Ovary (tissue), 9 donors: Measurements from ENCODE around the gene KBTBD8. TPM values are rescaled to one million over a fixed set of nuclear protein-coding genes. Genes with fewer than 3 reads are reported as not detected.

Experiments used
- DNase-seq, 5 donors: peaks; one replicate each; pipeline ENCODE4 v3.0.0-alpha.2; 2019 to 2020
- H3K27ac ChIP-seq, 2 donors: fragments of 200-600 bp; one replicate each; pipeline versions ENCODE4 v1.5.1 to v1.8.0; 2019 to 2022
- H3K27me3 ChIP-seq: fragments of 200-600 bp; one replicate; pipeline ENCODE4 v1.8.0; 2022
- H3K36me3 ChIP-seq: fragments of 200-600 bp; sonication (generic); one replicate; pipeline ENCODE4 v1.5.1; 2019
- H3K4me1 ChIP-seq: one replicate; pipeline ENCODE4 v1.8.1; 2013; ENCODE audit warnings: mild to moderate bottlenecking, moderate library complexity; ENCODE audit not compliant: insufficient read depth
- H3K4me3 ChIP-seq: fragments of 200-600 bp; sonication (generic); one replicate; pipeline ENCODE4 v1.5.1; 2017
- H3K9me3 ChIP-seq, 2 donors: fragments of 200-600 bp in 1 of 2; sonication (generic) in 1 of 2; one replicate each; pipeline versions ENCODE4 v1.5.1 to v1.8.1; 2013 to 2019; ENCODE audit warnings: mild to moderate bottlenecking in 1 of 2, moderate library complexity in 1 of 2
- EP300 ChIP-seq: sonication (generic); formaldehyde crosslinking; IDR thresholded peaks from one replicate; pipeline ENCODE4 v1.6.1; 2017; ENCODE audit warnings: antibody characterized with exemption
- POLR2A ChIP-seq: fragments of 450-650 bp; IDR thresholded peaks from one replicate; pipeline ENCODE4 v1.6.1; 2017; ENCODE audit warnings: antibody characterized with exemption, mild to moderate bottlenecking, moderate library complexity
- WGBS, 3 donors: extraction: QIAGEN DNeasy Blood & Tissue Kit in 1 of 3; methylation state at CpG; one replicate each; pipeline versions ENCODE4 v1.1.5 to v1.1.7; 2013 to 2017; 5-methylcytosine and 5-hydroxymethylcytosine counted together
- intact Hi-C, 4 donors: fragments of 100-400 bp; cut with DNase I; formaldehyde crosslinking; loops; one replicate each; pipeline versions ENCODE4 v1.11.0 to v1.15.1; 2022 to 2023
- polyA plus RNA-seq, 2 donors: library from polyadenylated mRNA; stranded (reverse); fragments of 200-250 nt in 1 of 2; fragments of 350-450 nt in 1 of 2; fragmentation: Illumina TruSeq in 1 of 2; extraction: RNeasy Lipid Tissue Mini Kit (QIAGEN cat#74804) in 1 of 2; gene quantifications; one replicate each; pipeline ENCODE4 v1.2.3, GENCODE V29; 2013 to 2014
- total RNA-seq, 7 donors: library from RNA; depleted of rRNA in 2 of 7; stranded (reverse); fragments of >200 nt in 2 of 7; fragmentation: NEBNext Ultra II Directional in 3 of 7; extraction: Animal tissue kit (Norgen Biotek cat#: 25700) in 3 of 7; gene quantifications; one replicate each; pipeline versions ENCODE4 v1.1.0 to v1.2.4, GENCODE V29; 2016 to 2023
- TF ChIP-seq, protein P1 (sequence below), 3 donors: fragments of 450-650 bp in 2 of 3; fragments of 200-600 bp in 1 of 3; IDR thresholded peaks; one replicate each; pipeline versions ENCODE4 v1.5.1 to v1.8.0; 2016 to 2022; ENCODE audit warnings: antibody characterized with exemption in 3 of 3, mild to moderate bottlenecking in 1 of 3
- donor health status: DM: no; HTN: no; CAD: no; lungs with moderate emphysema.
- donor health status: DM: no; HTN: no; CAD: no.
- donor health status: Bipolar disorder and iron deficiency.
- donor health status: DM: yes; HTN: yes; CAD: no.
- donor health status: DM: no; HTN: no; CAD: no.
- donor health status: DM: yes; HTN: yes; CAD: no.

KBTBD8 gene
- total and polyA plus RNA-seq, 9 donors: 0.07 to 0.97 (median 0.55) TPM

GRCh38 chr3:67030785-67031740, 33.0 kb downstream of the KBTBD8 start:
- H3K27me3 ChIP-seq: no peaks in the 10 kb centered on the region
- H3K27ac ChIP-seq: no peak overlapping the region
- intact Hi-C loops: no loop called here
- TF ChIP-seq, protein P1, sequence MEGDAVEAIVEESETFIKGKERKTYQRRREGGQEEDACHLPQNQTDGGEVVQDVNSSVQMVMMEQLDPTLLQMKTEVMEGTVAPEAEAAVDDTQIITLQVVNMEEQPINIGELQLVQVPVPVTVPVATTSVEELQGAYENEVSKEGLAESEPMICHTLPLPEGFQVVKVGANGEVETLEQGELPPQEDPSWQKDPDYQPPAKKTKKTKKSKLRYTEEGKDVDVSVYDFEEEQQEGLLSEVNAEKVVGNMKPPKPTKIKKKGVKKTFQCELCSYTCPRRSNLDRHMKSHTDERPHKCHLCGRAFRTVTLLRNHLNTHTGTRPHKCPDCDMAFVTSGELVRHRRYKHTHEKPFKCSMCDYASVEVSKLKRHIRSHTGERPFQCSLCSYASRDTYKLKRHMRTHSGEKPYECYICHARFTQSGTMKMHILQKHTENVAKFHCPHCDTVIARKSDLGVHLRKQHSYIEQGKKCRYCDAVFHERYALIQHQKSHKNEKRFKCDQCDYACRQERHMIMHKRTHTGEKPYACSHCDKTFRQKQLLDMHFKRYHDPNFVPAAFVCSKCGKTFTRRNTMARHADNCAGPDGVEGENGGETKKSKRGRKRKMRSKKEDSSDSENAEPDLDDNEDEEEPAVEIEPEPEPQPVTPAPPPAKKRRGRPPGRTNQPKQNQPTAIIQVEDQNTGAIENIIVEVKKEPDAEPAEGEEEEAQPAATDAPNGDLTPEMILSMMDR (IDR thresholded peaks at IDR 0.05): no peak
- TF ChIP-seq EP300 (no peak), POLR2A (no peak)
- DNase-seq: no peak
- H3K9me3 ChIP-seq: no peaks in the 10 kb centered on the region
- H3K36me3 ChIP-seq: no peaks in the 10 kb centered on the region
- 41 to 55% (median 52%) methylated on average over 3 of the region's 3 CpGs for WGBS, 3 donors
- no peak overlapping the region for H3K4me3 ChIP-seq
- H3K4me1 ChIP-seq: no peaks in the 10 kb centered on the region

DNA sequence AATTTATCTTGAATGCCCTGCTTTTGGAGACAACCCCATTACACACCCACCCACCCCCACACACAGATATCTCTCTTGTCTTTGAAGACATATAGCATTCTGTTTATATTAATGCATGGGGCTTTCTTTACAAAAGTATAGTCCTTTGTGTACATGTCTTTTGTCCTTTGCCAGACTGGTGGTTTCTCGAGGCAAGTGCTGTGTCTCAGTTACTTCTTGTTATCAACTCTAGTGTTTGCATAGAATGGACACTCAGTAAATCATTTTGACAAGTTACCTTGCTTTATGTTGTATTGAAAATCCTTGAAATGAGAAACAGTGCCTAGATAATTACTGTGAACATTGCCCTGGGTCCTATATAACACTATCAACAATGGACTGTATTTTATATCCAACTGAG, 33.9 kb downstream of the KBTBD8 start:
- no peaks in the 10 kb centered on the region for H3K36me3 ChIP-seq
- H3K27me3 ChIP-seq: no peaks in the 10 kb centered on the region
- H3K4me3 ChIP-seq: no peak overlapping the region
- no peak overlapping the region for H3K27ac ChIP-seq
- no peaks in the 10 kb centered on the region for H3K4me1 ChIP-seq
- H3K9me3 ChIP-seq: no peaks in the 10 kb centered on the region
- WGBS, 3 donors: 24 to 38% (median 34%) methylated on average over 1 of the region's 1 CpG
- TF ChIP-seq EP300 (no peak), POLR2A (no peak)
- TF ChIP-seq, protein P1 (IDR thresholded peaks at IDR 0.05): no peak
- no peak for DNase-seq
- intact Hi-C loops: no loop called here

DNA sequence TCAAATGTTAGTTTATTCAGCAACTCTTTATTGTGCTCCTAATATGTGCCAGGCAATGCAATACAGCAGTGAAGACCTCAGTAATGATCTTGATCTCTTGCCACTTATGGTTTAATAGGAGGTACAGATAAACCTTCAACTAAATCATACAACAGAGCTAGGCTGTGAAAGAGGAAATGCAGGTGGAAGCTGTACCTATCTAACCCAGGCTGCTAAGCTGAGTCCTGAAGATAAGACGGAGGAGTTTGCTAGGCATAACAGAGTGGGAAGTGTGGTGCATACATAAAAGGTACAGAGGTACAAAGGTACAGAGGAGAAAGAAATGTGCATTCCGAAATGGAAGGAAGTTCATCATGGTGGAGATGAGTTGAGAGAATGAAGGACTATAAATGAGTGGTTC, 35.0 kb downstream of the KBTBD8 start:
- H3K27me3 ChIP-seq: no peaks in the 10 kb centered on the region
- intact Hi-C loops: no loop called here
- no peak for DNase-seq
- 76 to 84% (median 78%) methylated on average over 2 of the region's 2 CpGs for WGBS, 3 donors
- H3K4me3 ChIP-seq: no peak overlapping the region
- no peaks in the 10 kb centered on the region for H3K9me3 ChIP-seq
- no peaks in the 10 kb centered on the region for H3K4me1 ChIP-seq
- H3K27ac ChIP-seq: no peak overlapping the region
- no peaks in the 10 kb centered on the region for H3K36me3 ChIP-seq
- TF ChIP-seq EP300: no peak
- no peak for TF ChIP-seq POLR2A
- TF ChIP-seq, protein P1 (IDR thresholded peaks at IDR 0.05): no peak

- DNase-seq: no peak
- Histone ChIP-seq H3K4me1 (no peaks in the 10 kb centered on the region), H3K27ac (no peak overlapping the region), H3K4me3 (no peak overlapping the region), H3K27me3 (no peaks in the 10 kb centered on the region), H3K36me3 (no peaks in the 10 kb centered on the region), H3K9me3 (no peaks in the 10 kb centered on the region)
- intact Hi-C loops: no loop called here
- 60 to 69% (median 68%) methylated on average over 3 of the region's 3 CpGs for WGBS, 3 donors
- TF ChIP-seq, protein P1 (IDR thresholded peaks at IDR 0.05): no peak
- TF ChIP-seq EP300 (no peak), POLR2A (no peak)
These were observed 36.3 kb downstream of the KBTBD8 start for GRCh38 chr3:67034371-67034770.
